ENCODE results near the gene PCSK5.

Gene PCSK5

GRCh38 chr9:76115396-76115795 lies 224.9 kb downstream of the PCSK5 start:
- H3K27me3 Mint-ChIP-seq: no peaks in the 10 kb centered on the region
- H3K9me3 Mint-ChIP-seq: no peaks in the 10 kb centered on the region
- H3K4me1 Mint-ChIP-seq: peaks cover 19% of the 10 kb centered on the region
- peaks cover 9% of the 10 kb centered on the region for H3K36me3 Mint-ChIP-seq
- no peak overlapping the region for H3K4me3 Mint-ChIP-seq
- H3K27ac Mint-ChIP-seq: no peak overlapping the region

DNA sequence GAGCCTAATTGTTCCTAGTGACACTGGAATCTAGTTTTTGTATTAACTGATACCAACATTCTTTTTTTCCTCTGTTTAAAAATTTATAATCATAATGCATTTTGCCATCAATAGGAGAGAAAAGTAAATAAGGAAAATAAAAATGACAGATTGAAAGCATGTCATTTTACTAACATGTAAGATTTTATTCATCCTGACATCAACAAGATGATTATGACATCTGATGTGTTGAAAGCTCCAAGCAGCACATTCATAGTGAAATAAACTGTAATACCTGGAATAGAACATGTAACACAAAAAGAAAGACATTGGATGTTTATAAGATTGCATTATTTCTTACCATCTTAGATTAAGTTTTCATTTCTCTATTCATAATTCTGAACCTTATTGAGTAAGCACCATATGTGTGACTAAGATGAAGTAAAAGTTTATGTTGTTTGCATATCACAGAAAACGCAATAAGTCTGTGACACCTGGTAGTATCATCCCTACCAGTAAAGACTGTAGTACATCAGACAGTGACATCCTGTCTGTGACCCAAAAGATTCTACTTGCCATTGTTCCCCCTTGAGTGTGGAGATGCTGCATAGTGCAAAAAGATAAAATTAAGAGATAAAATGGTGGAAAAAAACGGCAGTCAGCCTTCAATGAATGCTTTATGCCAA lies 225.6 kb downstream of the PCSK5 start:
- Mint-ChIP-seq H3K27me3 (no peaks in the 10 kb centered on the region), H3K4me3 (no peak overlapping the region)

GRCh38 chr9:76116913-76117312 lies 226.4 kb downstream of the PCSK5 start:
- peaks cover 19% of the 10 kb centered on the region for H3K4me1 Mint-ChIP-seq
- peaks cover 8% of the 10 kb centered on the region for H3K36me3 Mint-ChIP-seq
- no peaks in the 10 kb centered on the region for H3K27me3 Mint-ChIP-seq
- H3K4me3 Mint-ChIP-seq: no peak overlapping the region
- H3K27ac Mint-ChIP-seq: peak overlapping the region; percentile 15
- H3K9me3 Mint-ChIP-seq: no peaks in the 10 kb centered on the region

More for the DNA sequence above, 225.6 kb downstream of the PCSK5 start:
- Mint-ChIP-seq H3K4me1 (peaks cover 19% of the 10 kb centered on the region), H3K9me3 (no peaks in the 10 kb centered on the region), H3K36me3 (peaks cover 9% of the 10 kb centered on the region), H3K27ac (peak overlapping the region; percentile 27)

DNA sequence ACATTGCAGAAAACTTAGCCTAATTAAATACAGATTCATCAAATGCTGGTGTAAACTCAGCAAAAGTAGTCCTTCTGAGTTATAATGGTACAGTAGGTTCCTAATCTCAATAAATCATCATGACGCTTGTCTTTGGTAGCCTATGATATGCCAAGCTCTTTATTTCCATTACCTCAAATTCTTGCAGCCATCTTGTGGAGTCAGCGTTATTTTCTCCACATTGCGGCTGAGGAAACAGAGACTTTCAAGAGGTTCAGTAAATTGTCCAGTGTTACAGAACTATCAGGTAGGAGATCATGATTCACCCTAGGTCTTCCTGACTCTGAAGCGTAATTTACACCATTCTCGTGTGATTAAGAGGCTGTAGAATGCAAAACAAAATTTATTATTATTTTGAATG lies 237.2 kb downstream of the PCSK5 start:
- Mint-ChIP-seq H3K4me3 (no peak overlapping the region), H3K36me3 (peaks cover 12% of the 10 kb centered on the region), H3K9me3 (no peaks in the 10 kb centered on the region), H3K27ac (no peak overlapping the region), H3K27me3 (no peaks in the 10 kb centered on the region), H3K4me1 (no peaks in the 10 kb centered on the region)

GRCh38 chr9:76135902-76136301 lies 245.4 kb downstream of the PCSK5 start:
- Mint-ChIP-seq H3K36me3 (peaks cover 14% of the 10 kb centered on the region), H3K4me1 (peaks cover 3% of the 10 kb centered on the region), H3K27ac (no peak overlapping the region), H3K27me3 (no peaks in the 10 kb centered on the region), H3K9me3 (no peaks in the 10 kb centered on the region), H3K4me3 (no peak overlapping the region)

GRCh38 chr9:76136986-76137385 lies 246.5 kb downstream of the PCSK5 start:
- H3K4me3 Mint-ChIP-seq: no peak overlapping the region

GRCh38 chr9:76137931-76138330 lies 247.5 kb downstream of the PCSK5 start:
- H3K9me3 Mint-ChIP-seq: no peaks in the 10 kb centered on the region
- no peak overlapping the region for H3K4me3 Mint-ChIP-seq
- no peak overlapping the region for H3K27ac Mint-ChIP-seq
- no peaks in the 10 kb centered on the region for H3K27me3 Mint-ChIP-seq
- peaks cover 15% of the 10 kb centered on the region for H3K36me3 Mint-ChIP-seq
- peaks cover 3% of the 10 kb centered on the region for H3K4me1 Mint-ChIP-seq

More at GRCh38 chr9:76136986-76137385, 246.5 kb downstream of the PCSK5 start:
- peaks cover 3% of the 10 kb centered on the region for H3K4me1 Mint-ChIP-seq
- no peak overlapping the region for H3K27ac Mint-ChIP-seq
- H3K36me3 Mint-ChIP-seq: peaks cover 14% of the 10 kb centered on the region
- no peaks in the 10 kb centered on the region for H3K27me3 Mint-ChIP-seq
- H3K9me3 Mint-ChIP-seq: no peaks in the 10 kb centered on the region

- H3K9me3 Mint-ChIP-seq: no peaks in the 10 kb centered on the region
- H3K27me3 Mint-ChIP-seq: no peaks in the 10 kb centered on the region
- peaks cover 3% of the 10 kb centered on the region for H3K4me1 Mint-ChIP-seq
- H3K36me3 Mint-ChIP-seq: peaks cover 13% of the 10 kb centered on the region
- H3K27ac Mint-ChIP-seq: no peak overlapping the region
- no peak overlapping the region for H3K4me3 Mint-ChIP-seq
These were observed 247.9 kb downstream of the PCSK5 start for GRCh38 chr9:76138360-76138759.

- Mint-ChIP-seq H3K27ac (no peak overlapping the region), H3K36me3 (peaks cover 18% of the 10 kb centered on the region), H3K9me3 (no peaks in the 10 kb centered on the region), H3K27me3 (no peaks in the 10 kb centered on the region), H3K4me1 (peaks cover 7% of the 10 kb centered on the region), H3K4me3 (no peak overlapping the region)
These were observed 253.4 kb downstream of the PCSK5 start for GRCh38 chr9:76143834-76144233.

DNA sequence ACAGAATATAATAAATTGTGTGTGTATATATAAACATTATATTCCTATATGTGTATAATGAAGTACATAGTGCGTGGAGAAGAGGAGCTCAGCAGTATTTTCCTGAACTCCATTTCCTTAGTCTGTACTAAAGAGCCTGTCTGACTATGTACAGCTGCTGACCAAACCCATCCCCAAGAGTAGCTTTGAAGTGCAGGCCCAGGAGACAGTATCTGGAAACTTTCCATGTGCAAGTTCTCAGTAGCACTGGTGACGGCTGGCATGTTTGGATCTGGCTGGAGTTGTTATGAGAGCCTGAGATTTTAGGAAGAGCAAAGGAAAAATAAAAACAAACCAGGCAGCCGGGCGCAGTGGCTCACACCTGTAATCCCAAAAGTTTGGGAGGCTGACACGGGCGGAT lies 259.5 kb downstream of the PCSK5 start:
- Mint-ChIP-seq H3K9me3 (no peaks in the 10 kb centered on the region), H3K27ac (peak overlapping the region; percentile 47), H3K36me3 (peaks cover 10% of the 10 kb centered on the region), H3K4me1 (peaks cover 4% of the 10 kb centered on the region), H3K27me3 (no peaks in the 10 kb centered on the region), H3K4me3 (no peak overlapping the region)

DNA sequence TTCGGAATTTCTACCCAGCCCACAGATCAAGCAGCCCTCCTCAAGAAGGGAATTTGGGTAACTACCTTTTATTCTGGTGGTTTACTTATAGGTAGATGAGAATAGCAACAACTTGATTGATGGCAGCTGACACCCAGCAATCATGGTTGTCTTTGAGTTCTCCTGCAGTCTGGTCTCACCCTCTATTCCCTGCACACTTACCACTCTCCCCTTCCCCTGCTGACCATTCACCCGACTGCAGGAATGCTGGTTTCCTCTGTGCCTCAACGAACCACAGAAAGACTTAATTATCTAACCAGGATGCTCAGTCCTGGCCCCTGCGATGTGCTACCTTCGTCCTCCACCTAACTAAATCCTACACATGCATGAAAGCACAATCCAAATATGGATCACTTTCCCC lies 260.8 kb downstream of the PCSK5 start:
- Mint-ChIP-seq H3K36me3 (peaks cover 10% of the 10 kb centered on the region), H3K27ac (no peak overlapping the region), H3K9me3 (no peaks in the 10 kb centered on the region), H3K4me1 (peaks cover 4% of the 10 kb centered on the region), H3K4me3 (no peak overlapping the region), H3K27me3 (no peaks in the 10 kb centered on the region)

GRCh38 chr9:76153339-76153738 lies 262.9 kb downstream of the PCSK5 start:
- peaks cover 1% of the 10 kb centered on the region for H3K4me1 Mint-ChIP-seq
- peaks cover 10% of the 10 kb centered on the region for H3K36me3 Mint-ChIP-seq
- no peak overlapping the region for H3K4me3 Mint-ChIP-seq
- H3K9me3 Mint-ChIP-seq: no peaks in the 10 kb centered on the region
- H3K27me3 Mint-ChIP-seq: no peaks in the 10 kb centered on the region
- no peak overlapping the region for H3K27ac Mint-ChIP-seq

DNA sequence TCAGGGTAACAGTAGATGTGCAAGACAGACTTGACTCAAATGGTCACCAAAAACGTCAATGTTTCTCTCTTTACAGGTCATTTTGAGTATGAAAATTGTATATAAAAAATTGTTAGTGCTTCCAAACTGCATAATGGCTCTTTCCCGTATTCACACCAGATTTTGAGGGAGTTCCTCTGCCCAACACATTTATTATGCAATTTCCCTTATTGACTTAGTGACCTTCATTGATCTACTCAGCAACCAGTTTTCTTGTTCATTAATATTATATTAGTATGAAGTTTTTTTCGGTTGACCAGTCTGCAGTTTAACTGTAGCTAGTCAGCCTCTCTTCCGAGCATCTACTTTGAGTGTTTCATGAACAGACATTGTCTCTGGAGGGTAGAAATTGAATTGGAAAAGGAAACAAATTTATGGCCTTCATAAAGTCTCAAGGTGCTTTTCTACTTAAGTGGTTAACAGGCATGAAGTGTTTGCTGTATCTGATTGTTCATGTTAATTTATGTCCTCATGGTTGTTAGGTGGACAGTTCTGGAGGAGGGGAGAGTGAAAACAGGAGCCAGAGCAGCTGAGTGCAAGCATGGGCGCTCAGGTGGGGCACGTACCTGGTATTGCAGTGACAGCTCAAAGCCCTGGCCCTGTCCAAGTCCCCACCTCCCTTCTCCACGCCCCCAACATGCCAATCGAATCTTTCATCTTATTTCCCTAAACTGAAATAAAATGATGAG lies 263.6 kb downstream of the PCSK5 start:
- Mint-ChIP-seq H3K4me1 (no peaks in the 10 kb centered on the region), H3K27ac (no peak overlapping the region), H3K36me3 (peaks cover 7% of the 10 kb centered on the region), H3K4me3 (no peak overlapping the region), H3K27me3 (no peaks in the 10 kb centered on the region), H3K9me3 (no peaks in the 10 kb centered on the region)

DNA sequence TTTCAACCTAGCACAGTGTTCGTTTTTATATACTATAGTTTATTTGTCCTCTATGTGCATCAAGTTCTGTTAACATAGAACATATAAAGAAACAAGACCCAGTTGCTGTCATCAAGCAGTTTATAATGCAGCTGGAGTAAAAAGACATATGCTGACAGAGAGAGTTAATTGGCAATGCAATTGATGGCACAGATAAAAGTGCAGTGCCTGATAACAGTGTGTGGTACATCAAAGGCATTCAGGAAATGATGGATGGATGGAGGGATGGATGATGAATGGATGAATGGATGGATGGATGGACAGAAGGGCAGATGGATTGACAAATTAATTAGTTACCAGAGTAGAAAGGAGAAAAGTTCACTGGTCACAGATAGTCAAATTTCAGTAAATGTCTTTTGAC lies 264.9 kb downstream of the PCSK5 start:
- Mint-ChIP-seq H3K4me1 (no peaks in the 10 kb centered on the region), H3K9me3 (no peaks in the 10 kb centered on the region), H3K27me3 (no peaks in the 10 kb centered on the region), H3K4me3 (no peak overlapping the region), H3K36me3 (peaks cover 7% of the 10 kb centered on the region), H3K27ac (no peak overlapping the region)

DNA sequence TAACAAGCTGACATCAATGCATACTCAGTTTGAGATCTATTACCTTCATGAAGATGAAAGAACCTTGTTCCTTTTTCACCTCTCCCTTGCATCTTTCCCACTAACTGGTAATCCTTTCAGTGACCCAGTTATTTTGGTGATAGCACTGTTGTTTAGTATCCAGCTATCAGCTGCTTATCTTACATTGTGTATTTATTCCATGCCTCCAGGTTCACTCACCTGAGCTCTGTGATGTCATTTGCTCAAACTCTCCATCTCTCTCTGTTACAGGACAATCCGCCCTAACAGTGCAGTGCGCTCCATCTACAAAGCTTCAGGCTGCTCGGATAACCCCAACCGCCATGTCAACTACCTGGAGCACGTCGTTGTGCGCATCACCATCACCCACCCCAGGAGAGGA lies 268.2 kb downstream of the PCSK5 start:
- H3K4me1 Mint-ChIP-seq: no peaks in the 10 kb centered on the region
- no peaks in the 10 kb centered on the region for H3K9me3 Mint-ChIP-seq
- H3K27ac Mint-ChIP-seq: no peak overlapping the region
- no peaks in the 10 kb centered on the region for H3K27me3 Mint-ChIP-seq
- peaks cover 13% of the 10 kb centered on the region for H3K36me3 Mint-ChIP-seq
- no peak overlapping the region for H3K4me3 Mint-ChIP-seq

- H3K27ac Mint-ChIP-seq: no peak overlapping the region
- no peaks in the 10 kb centered on the region for H3K9me3 Mint-ChIP-seq
- H3K4me1 Mint-ChIP-seq: no peaks in the 10 kb centered on the region
- no peaks in the 10 kb centered on the region for H3K27me3 Mint-ChIP-seq
- no peak overlapping the region for H3K4me3 Mint-ChIP-seq
- peaks cover 11% of the 10 kb centered on the region for H3K36me3 Mint-ChIP-seq
These were observed 268.9 kb downstream of the PCSK5 start for GRCh38 chr9:76159293-76159926.

Data from activated naive CD4-positive, alpha-beta T cell treated with anti-CD3 and anti-CD28 coated beads, Interleukin-2, amount 50 U/mL, for 24 hours (primary cell).